Measurements from ENCODE around the gene SH3GLB1. TPM values are rescaled to one million over a fixed set of nuclear protein-coding genes. Genes with fewer than 3 reads are reported as not detected.

The SH3GLB1 gene
- total and polyA plus RNA-seq, 2 of the 13 experiments (the other 11 are each of a cell fraction or from before 2014, with no cell fraction given) = 26.0 to 41.5 TPM

GRCh38 chr1:86704972-86705664 is 742 bp downstream of the SH3GLB1 start (continued):
- no peak for TF ChIP-seq ZNF589 (CRISPR knock-in tag; conservative IDR thresholded peaks at IDR 0.05)
- TF ChIP-seq ZNF235 (CRISPR knock-in tag; IDR thresholded peaks at IDR 0.05; ENCODE audit: borderline replicate concordance) = no peak
- no peak for TF ChIP-seq SMARCC2 (IDR thresholded peaks at IDR 0.05)
- TF ChIP-seq ZZZ3 (CRISPR knock-in tag; IDR thresholded peaks at IDR 0.05; ENCODE audit: borderline replicate concordance) = 0 out of 2 replicates have a peak, but pooled peaks have one; percentile 28
- no peak for TF ChIP-seq ZNF10 (CRISPR knock-in tag; IDR thresholded peaks at IDR 0.05; ENCODE audit: borderline replicate concordance, low read depth)
- no peak for TF ChIP-seq ZBTB20 (CRISPR knock-in tag; IDR thresholded peaks at IDR 0.05; ENCODE audit: borderline replicate concordance, low read depth)
- TF ChIP-seq ZNF841 (CRISPR knock-in tag; IDR thresholded peaks at IDR 0.05; ENCODE audit: borderline replicate concordance) = no peak
- no peak for TF ChIP-seq ZNF839 (CRISPR knock-in tag; IDR thresholded peaks at IDR 0.05; ENCODE audit: borderline replicate concordance)
- TF ChIP-seq, protein P1, sequence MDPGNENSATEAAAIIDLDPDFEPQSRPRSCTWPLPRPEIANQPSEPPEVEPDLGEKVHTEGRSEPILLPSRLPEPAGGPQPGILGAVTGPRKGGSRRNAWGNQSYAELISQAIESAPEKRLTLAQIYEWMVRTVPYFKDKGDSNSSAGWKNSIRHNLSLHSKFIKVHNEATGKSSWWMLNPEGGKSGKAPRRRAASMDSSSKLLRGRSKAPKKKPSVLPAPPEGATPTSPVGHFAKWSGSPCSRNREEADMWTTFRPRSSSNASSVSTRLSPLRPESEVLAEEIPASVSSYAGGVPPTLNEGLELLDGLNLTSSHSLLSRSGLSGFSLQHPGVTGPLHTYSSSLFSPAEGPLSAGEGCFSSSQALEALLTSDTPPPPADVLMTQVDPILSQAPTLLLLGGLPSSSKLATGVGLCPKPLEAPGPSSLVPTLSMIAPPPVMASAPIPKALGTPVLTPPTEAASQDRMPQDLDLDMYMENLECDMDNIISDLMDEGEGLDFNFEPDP (CRISPR knock-in tag; conservative IDR thresholded peaks at IDR 0.05) = 0 out of 2 replicates have a peak, but pooled peaks have one; percentile 57
- peak; percentile 33; the same call in 1 of the 2 replicates for TF ChIP-seq WIZ (CRISPR knock-in tag; IDR thresholded peaks at IDR 0.05)
- no peak for TF ChIP-seq BCL6 (CRISPR knock-in tag; IDR thresholded peaks at IDR 0.05)
- TF ChIP-seq THAP9 (CRISPR knock-in tag; IDR thresholded peaks at IDR 0.05; ENCODE audit: borderline replicate concordance) = no peak
- TF ChIP-seq, protein P2, sequence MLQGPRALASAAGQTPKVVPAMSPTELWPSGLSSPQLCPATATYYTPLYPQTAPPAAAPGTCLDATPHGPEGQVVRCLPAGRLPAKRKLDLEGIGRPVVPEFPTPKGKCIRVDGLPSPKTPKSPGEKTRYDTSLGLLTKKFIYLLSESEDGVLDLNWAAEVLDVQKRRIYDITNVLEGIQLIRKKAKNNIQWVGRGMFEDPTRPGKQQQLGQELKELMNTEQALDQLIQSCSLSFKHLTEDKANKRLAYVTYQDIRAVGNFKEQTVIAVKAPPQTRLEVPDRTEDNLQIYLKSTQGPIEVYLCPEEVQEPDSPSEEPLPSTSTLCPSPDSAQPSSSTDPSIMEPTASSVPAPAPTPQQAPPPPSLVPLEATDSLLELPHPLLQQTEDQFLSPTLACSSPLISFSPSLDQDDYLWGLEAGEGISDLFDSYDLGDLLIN (CRISPR knock-in tag; IDR thresholded peaks at IDR 0.05; ENCODE audit: borderline replicate concordance) = no peak
- no peak for TF ChIP-seq ZNF484 (CRISPR knock-in tag; IDR thresholded peaks at IDR 0.05; ENCODE audit: borderline replicate concordance, low read depth)
- no peak for TF ChIP-seq ZNF160 (CRISPR knock-in tag; IDR thresholded peaks at IDR 0.05)
- TF ChIP-seq MTERF4 (CRISPR knock-in tag; IDR thresholded peaks at IDR 0.05) = no peak
- no peak for TF ChIP-seq KLF12 (CRISPR knock-in tag; IDR thresholded peaks at IDR 0.05; ENCODE audit: borderline replicate concordance)
- no peak for TF ChIP-seq MEIS1 (CRISPR knock-in tag; IDR thresholded peaks at IDR 0.05; ENCODE audit: borderline replicate concordance)
- TF ChIP-seq GATAD2A (CRISPR knock-in tag; IDR thresholded peaks at IDR 0.05) = no peak
- TF ChIP-seq DBP (CRISPR knock-in tag; IDR thresholded peaks at IDR 0.05; ENCODE audit: not compliant biosample characterization) = no peak
